H1 (cell line): ENCODE results near the gene HELZ2. TPM values are rescaled to one million over a fixed set of nuclear protein-coding genes. Genes with fewer than 3 reads are reported as not detected.

Source experiments
- CHD2 ChIP-seq: IDR thresholded peaks from 2 replicates; pipeline ENCODE4 v1.6.1; 2012; ENCODE audit warnings: low read length, improper control_type of control experiment
- EP300 ChIP-seq, 2 experiments: IDR thresholded peaks; 1 replicate in 1 of 2; 2 replicates in 1 of 2; pipeline ENCODE4 v1.6.1; 2011 to 2012; ENCODE audit warnings: low read depth in 2 of 2, low read length in 2 of 2, mild to moderate bottlenecking in 2 of 2, borderline replicate concordance in 1 of 2, inconsistent platforms in 1 of 2, moderate library complexity in 1 of 2
- NRF1 ChIP-seq: IDR thresholded peaks from 2 replicates; pipeline ENCODE4 v1.6.1; 2011; ENCODE audit warnings: mild to moderate bottlenecking, low read depth, low read length, improper control_type of control experiment
- TEAD4 ChIP-seq: IDR thresholded peaks from 2 replicates; pipeline ENCODE4 v1.6.1; 2012; ENCODE audit warnings: low read depth, low read length, inconsistent platforms, mixed read lengths
- polyA plus RNA-seq, 7 experiments: library from polyadenylated mRNA; depleted of rRNA in 3 of 7; stranded (reverse) in 5 of 7; unstranded in 2 of 7; fragments of >200 nt in 5 of 7; fragments of 200-250 nt in 2 of 7; gene quantifications; 1 replicate in 5 of 7; 2 replicates in 1 of 7; 4 replicates in 1 of 7; pipeline versions ENCODE4 v1.2.1 to v1.2.3, GENCODE V29; 2011 to 2013; ENCODE audit warnings: missing spikeins in 2 of 7, mixed read lengths in 2 of 7
- total RNA-seq: library from RNA; stranded (reverse); fragmentation: NEBNext Ultra II Directional; extraction: Animal tissue kit (Norgen Biotek cat#: 25700); gene quantifications from 2 replicates; pipeline ENCODE4 v1.2.1, GENCODE V29; 2021

The HELZ2 gene
- total and polyA plus RNA-seq, 2 of the 8 experiments (the other 6 are each of a cell fraction or from before 2014, with no cell fraction given), result 7.9 to 17.5 TPM

DNA sequence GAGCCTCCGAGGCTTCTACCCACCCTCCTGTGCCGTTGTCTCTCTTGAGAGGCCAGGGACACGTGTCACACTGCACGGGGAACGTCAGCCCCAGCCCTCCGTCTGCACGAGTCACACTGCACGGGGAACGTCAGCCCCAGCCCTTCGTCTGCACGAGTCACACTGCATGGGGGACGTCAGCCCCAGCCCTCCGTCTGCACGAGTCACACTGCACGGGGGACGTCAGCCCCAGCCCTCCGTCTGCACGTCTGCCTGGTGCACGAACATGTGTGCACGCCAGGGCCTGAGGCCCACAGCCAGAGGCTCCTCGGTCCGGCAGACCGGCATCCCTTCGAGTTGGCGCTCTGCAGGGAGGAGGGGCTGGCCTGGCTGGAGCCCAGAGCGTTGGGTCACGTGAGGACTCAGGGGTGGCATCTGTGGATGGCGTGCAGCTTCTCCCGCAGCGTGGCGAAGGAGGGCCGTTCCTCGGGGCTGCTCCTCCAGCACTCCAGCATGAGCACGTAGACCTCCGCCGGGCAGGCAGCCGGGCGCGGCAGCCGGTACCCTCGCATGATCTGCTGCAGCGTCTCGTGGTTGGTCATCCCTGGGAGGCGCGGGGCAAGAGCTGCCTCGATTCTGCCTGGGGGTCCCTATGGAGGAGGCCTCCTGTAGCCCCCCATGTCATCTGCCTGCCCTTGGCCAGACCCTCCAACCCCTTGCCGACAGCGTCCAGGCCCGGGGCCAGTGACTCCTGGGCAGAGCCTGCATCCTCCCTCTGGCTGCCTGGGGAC, 33.4 kb downstream of the HELZ2 start (continued):
- TF ChIP-seq NRF1 (no peak), CHD2 (no peak), EP300 (IDR thresholded peaks at IDR 0.05; ENCODE audit: borderline replicate concordance in 1 of 2, low read depth in 2 of 2, low read length in 2 of 2) (no peak), TEAD4 (no peak)
